Hematopoietic multipotent progenitor cell treated with erythropoietin and hydrocortisone succinate and interleukin-3 and kit ligand, for 6 days (in vitro differentiated cells): ENCODE results near the gene CCDC61.
A peak's percentile ranks its signal among the peaks of the same experiment; 100 is the strongest.

ENCODE experiments used
- DNase-seq: peaks from one replicate; pipeline ENCODE4 v3.0.0-alpha.2; 2015

Gene CCDC61

GRCh38 chr19:46049597-46049996, 54.3 kb downstream of the CCDC61 start:
- peak; percentile 13 for DNase-seq

DNA sequence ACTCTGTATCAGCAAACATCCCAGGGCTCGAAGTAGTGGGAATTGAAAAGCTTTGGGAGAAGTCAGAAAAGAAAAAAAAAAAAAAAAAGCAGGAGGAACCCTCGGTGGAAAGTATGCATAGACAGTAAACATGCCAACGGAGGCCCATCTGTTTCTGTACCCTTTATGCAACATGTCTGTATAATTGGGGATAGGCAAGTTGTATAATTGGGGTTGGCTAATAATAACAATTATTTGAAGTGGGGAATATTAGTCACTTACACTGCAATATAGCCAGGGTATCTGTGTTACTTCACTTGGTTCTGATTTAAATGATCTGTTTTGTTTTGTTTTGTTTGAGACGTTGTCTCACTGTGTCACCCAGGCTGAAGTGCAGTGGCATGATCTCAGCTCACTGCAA, 57.6 kb downstream of the CCDC61 start:
- no peak for DNase-seq

DNA sequence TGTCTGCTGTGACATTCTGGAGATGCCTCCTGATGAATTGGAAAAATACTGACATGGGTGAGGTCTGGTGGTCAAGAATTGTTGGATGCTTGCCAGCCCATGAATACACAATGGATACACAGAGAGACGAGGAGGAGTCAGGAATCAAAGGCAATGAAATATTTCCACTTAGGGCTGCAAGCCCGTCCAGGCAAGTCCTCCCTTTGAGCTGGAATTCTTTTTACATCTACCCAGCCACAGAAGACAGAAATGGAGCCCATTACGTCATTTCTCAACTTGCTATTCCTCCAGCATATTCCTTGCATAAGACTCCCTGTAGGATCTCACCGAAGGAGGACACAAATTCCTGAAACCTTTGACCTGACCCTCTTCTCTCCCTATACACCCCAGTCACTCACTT, 61.3 kb downstream of the CCDC61 start:
- no peak for DNase-seq

DNA sequence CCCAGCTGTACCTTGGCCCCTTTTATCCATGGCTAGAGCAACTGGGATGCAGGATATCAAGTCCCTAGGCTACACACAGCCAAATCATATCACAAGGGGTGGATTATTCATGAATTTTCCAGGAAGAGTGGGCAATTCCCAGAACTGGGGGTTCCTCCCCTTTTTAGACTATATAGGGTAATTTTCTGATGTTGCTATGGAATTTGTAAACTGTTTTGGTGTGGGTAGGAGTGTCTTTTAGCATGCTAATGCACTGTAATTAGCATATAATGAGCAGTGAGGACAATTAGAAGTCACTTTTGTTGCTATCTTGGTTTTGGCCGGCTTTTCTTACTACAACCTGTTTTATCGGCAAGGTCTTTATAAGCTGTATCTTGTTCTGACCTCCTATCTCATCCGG, 63.5 kb downstream of the CCDC61 start:
- no peak for DNase-seq

- no peak for DNase-seq
These were observed 64.7 kb downstream of the CCDC61 start for GRCh38 chr19:46060012-46060411.

- no peak for DNase-seq
These were observed 67.9 kb downstream of the CCDC61 start for GRCh38 chr19:46063201-46063600.

- no peak for DNase-seq
These were observed 70.3 kb downstream of the CCDC61 start for GRCh38 chr19:46065486-46066071.

- DNase-seq = no peak
These were observed 71.2 kb downstream of the CCDC61 start for GRCh38 chr19:46066471-46066870.

DNA sequence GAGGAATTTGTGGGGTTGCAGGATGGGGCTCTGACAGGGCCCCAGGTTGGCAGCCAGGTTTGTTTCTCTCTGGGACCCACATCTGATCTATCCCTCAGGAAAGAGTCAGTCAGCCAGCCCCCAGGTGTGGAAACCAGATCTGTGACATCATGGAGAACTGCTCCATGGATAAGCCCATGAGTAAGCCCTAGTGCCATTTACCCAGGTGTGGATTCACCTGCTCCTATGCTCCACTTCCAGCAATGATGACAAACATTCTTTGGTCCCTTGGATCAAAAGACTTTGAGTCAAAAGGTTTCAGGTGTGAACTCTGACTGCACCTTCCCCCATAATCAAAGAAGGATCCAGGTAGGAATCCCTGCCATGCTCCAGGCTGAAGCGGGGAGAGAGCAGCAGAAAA, 72.4 kb downstream of the CCDC61 start:
- DNase-seq = no peak
